ENCODE data around the gene EFCAB6. TPM values are rescaled to one million over a fixed set of nuclear protein-coding genes. Genes with fewer than 3 reads are reported as not detected.

EFCAB6 gene
- total RNA-seq, 2 donors from 2014 or later: 2.2 to 2.5 TPM

- H3K9me3 ChIP-seq: no peaks in the 10 kb centered on the region
- no peaks in the 10 kb centered on the region for H3K4me1 ChIP-seq (ENCODE audit: control insufficient read depth in 1 of 2, low read depth in 2 of 2)
- TF ChIP-seq CTCF (IDR thresholded peaks at IDR 0.05): no peak
- no peak for DNase-seq (ENCODE audit: low spot score)
- H3K4me3 ChIP-seq: no peak overlapping the region
- no peaks in the 10 kb centered on the region for H3K27me3 ChIP-seq (replicated peaks; ENCODE audit: insufficient read depth)
- no peak for ATAC-seq (ENCODE audit: insufficient number of reproducible peaks, low FRiP score, low read depth)
- H3K27ac ChIP-seq: no peak overlapping the region
- H3K36me3 ChIP-seq: no peaks in the 10 kb centered on the region
Measured at GRCh38 chr22:43733138-43733537, 79.0 kb downstream of the EFCAB6 start.

GRCh38 chr22:43731988-43732387 lies 80.1 kb downstream of the EFCAB6 start:
- Histone ChIP-seq H3K9me3 (no peaks in the 10 kb centered on the region), H3K4me3 (no peak overlapping the region), H3K27ac (no peak overlapping the region), H3K36me3 (no peaks in the 10 kb centered on the region), H3K27me3 (replicated peaks; ENCODE audit: insufficient read depth) (no peaks in the 10 kb centered on the region), H3K4me1 (ENCODE audit: control insufficient read depth in 1 of 2, low read depth in 2 of 2) (no peaks in the 10 kb centered on the region)
- DNase-seq (ENCODE audit: low spot score) (no peak), ATAC-seq (ENCODE audit: insufficient number of reproducible peaks, low FRiP score, low read depth) (no peak)
- TF ChIP-seq CTCF (IDR thresholded peaks at IDR 0.05): no peak

GRCh38 chr22:43726964-43727543 lies 85.1 kb downstream of the EFCAB6 start:
- Histone ChIP-seq H3K9me3 (no peaks in the 10 kb centered on the region), H3K27ac (no peak overlapping the region), H3K4me3 (no peak overlapping the region), H3K27me3 (replicated peaks; ENCODE audit: insufficient read depth) (no peaks in the 10 kb centered on the region), H3K4me1 (ENCODE audit: control insufficient read depth in 1 of 2, low read depth in 2 of 2) (no peaks in the 10 kb centered on the region), H3K36me3 (no peaks in the 10 kb centered on the region)
- TF ChIP-seq CTCF (IDR thresholded peaks at IDR 0.05): no peak
- ATAC-seq (ENCODE audit: insufficient number of reproducible peaks, low FRiP score, low read depth): no peak
- DNase-seq (ENCODE audit: low spot score): no peak

GRCh38 chr22:43726322-43726721 lies 85.8 kb downstream of the EFCAB6 start:
- no peak for DNase-seq (ENCODE audit: low spot score)
- Histone ChIP-seq H3K4me1 (ENCODE audit: control insufficient read depth in 1 of 2, low read depth in 2 of 2) (no peaks in the 10 kb centered on the region), H3K27ac (no peak overlapping the region), H3K27me3 (replicated peaks; ENCODE audit: insufficient read depth) (no peaks in the 10 kb centered on the region), H3K36me3 (no peaks in the 10 kb centered on the region), H3K9me3 (no peaks in the 10 kb centered on the region), H3K4me3 (no peak overlapping the region)
- ATAC-seq (ENCODE audit: insufficient number of reproducible peaks, low FRiP score, low read depth): no peak
- TF ChIP-seq CTCF (IDR thresholded peaks at IDR 0.05): no peak

GRCh38 chr22:43723816-43724215 lies 88.3 kb downstream of the EFCAB6 start:
- Histone ChIP-seq H3K36me3 (no peaks in the 10 kb centered on the region), H3K27me3 (replicated peaks; ENCODE audit: insufficient read depth) (no peaks in the 10 kb centered on the region), H3K4me1 (ENCODE audit: control insufficient read depth in 1 of 2, low read depth in 2 of 2) (no peaks in the 10 kb centered on the region), H3K27ac (no peak overlapping the region), H3K9me3 (no peaks in the 10 kb centered on the region), H3K4me3 (no peak overlapping the region)
- DNase-seq (ENCODE audit: low spot score): no peak
- ATAC-seq (ENCODE audit: insufficient number of reproducible peaks, low FRiP score, low read depth): no peak
- no peak for TF ChIP-seq CTCF (IDR thresholded peaks at IDR 0.05)
